ENCODE results near the gene ABCA6. TPM values are rescaled to one million over a fixed set of nuclear protein-coding genes. Genes with fewer than 3 reads are reported as not detected.

ABCA6 gene
- total and polyA plus RNA-seq, 4 donors, result 1.9 to 132 (median 8.7) TPM

DNA sequence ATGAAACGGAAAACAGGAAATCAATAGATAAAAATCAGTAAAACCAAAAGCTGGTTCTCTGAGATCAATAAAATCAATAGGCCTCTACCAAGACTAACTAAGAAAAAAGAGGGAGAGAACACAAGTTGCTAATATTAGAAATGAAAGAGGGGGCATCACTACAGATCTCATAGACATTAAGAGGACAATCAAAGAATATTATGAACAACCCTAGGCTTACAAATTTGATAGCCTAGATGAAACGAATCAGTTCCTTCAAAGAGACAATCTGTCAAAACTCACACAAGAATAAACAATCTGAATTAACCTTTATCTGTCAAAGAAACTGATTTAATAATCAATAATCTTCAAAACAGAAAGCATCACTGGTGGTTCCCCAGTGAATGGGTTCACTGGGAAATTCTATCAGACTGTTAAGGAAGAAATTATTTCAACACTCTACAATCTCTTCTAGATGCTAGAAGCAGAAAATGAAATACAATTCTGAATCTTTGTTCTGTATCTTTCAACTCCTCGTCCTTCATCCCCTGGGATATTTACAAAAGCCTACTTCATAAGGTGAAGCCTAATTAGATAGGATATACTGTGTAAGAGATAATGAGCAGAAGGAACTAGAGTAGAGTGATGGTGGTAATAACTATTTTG is 85.4 kb downstream of the ABCA6 start:
- H3K27me3 ChIP-seq (ENCODE audit: control insufficient read depth in 3 of 3, insufficient read depth in 3 of 3, low read length in 2 of 3), result no peaks in the 10 kb centered on the region
- DNase-seq (no peak), ATAC-seq (ENCODE audit: insufficient read depth, low FRiP score) (no peak)
- H3K4me3 ChIP-seq, result no peak overlapping the region
- WGBS, 2 donors, result 91% methylated on average over 3 of the region's 3 CpGs
- H3K36me3 ChIP-seq (ENCODE audit: control insufficient read depth in 4 of 4, insufficient read depth in 4 of 4, low read length in 4 of 4), result no peaks in the 10 kb centered on the region
- no peak overlapping the region for H3K27ac ChIP-seq (ENCODE audit: low read depth in 1 of 2, low read length in 1 of 2)
- no peak overlapping the region for H3K9ac ChIP-seq (ENCODE audit: insufficient read depth in 1 of 2, low read length in 2 of 2)
- H3K4me1 ChIP-seq (ENCODE audit: control insufficient read depth in 5 of 5, insufficient read depth in 5 of 5, low read length in 5 of 5), result peaks cover 0 to 5% (median 0%) of the 10 kb centered on the region in 5 donors
- peaks cover 0 to 5% (median 0%) of the 10 kb centered on the region in 4 donors for H3K9me3 ChIP-seq (ENCODE audit: control insufficient read depth in 4 of 4, insufficient read depth in 3 of 4, low read length in 3 of 4)
- TF ChIP-seq, protein P1, sequence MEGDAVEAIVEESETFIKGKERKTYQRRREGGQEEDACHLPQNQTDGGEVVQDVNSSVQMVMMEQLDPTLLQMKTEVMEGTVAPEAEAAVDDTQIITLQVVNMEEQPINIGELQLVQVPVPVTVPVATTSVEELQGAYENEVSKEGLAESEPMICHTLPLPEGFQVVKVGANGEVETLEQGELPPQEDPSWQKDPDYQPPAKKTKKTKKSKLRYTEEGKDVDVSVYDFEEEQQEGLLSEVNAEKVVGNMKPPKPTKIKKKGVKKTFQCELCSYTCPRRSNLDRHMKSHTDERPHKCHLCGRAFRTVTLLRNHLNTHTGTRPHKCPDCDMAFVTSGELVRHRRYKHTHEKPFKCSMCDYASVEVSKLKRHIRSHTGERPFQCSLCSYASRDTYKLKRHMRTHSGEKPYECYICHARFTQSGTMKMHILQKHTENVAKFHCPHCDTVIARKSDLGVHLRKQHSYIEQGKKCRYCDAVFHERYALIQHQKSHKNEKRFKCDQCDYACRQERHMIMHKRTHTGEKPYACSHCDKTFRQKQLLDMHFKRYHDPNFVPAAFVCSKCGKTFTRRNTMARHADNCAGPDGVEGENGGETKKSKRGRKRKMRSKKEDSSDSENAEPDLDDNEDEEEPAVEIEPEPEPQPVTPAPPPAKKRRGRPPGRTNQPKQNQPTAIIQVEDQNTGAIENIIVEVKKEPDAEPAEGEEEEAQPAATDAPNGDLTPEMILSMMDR (IDR thresholded peaks at IDR 0.05; ENCODE audit: control extremely low read depth, extremely low read depth), result no peak

DNA sequence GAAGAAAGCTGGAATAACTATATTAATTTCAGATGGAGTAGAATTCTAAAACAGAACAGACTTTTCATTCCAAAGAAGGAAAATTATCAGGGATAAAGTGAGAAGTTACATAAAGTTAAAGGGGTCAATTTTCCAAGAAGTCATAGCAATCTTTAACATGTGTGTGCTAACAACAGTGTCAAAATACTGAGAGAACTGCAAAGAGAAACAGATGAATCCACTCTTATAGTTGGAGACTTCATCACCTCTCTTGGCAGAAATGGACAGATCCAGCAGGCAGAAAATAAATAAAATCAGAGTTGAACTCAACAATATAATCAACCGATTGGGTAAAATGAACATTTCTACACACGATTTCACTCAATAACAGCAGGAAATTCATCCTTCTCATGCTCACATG is 86.4 kb downstream of the ABCA6 start:
- ATAC-seq (ENCODE audit: insufficient read depth, low FRiP score), result no peak
- WGBS, 2 donors, result 88 to 93% methylated on average over 2 of the region's 2 CpGs
- H3K27ac ChIP-seq (ENCODE audit: low read depth in 1 of 2, low read length in 1 of 2), result no peak overlapping the region
- no peaks in the 10 kb centered on the region for H3K27me3 ChIP-seq (ENCODE audit: control insufficient read depth in 3 of 3, insufficient read depth in 3 of 3, low read length in 2 of 3)
- H3K9me3 ChIP-seq (ENCODE audit: control insufficient read depth in 4 of 4, insufficient read depth in 3 of 4, low read length in 3 of 4), result peaks cover 0 to 6% (median 0%) of the 10 kb centered on the region in 4 donors
- no peak overlapping the region for H3K4me3 ChIP-seq
- TF ChIP-seq, protein P1 (IDR thresholded peaks at IDR 0.05; ENCODE audit: control extremely low read depth, extremely low read depth), result no peak
- peaks cover 0 to 3% (median 0%) of the 10 kb centered on the region in 5 donors for H3K4me1 ChIP-seq (ENCODE audit: control insufficient read depth in 5 of 5, insufficient read depth in 5 of 5, low read length in 5 of 5)
- no peaks in the 10 kb centered on the region for H3K36me3 ChIP-seq (ENCODE audit: control insufficient read depth in 4 of 4, insufficient read depth in 4 of 4, low read length in 4 of 4)
- no peak for DNase-seq
- no peak overlapping the region for H3K9ac ChIP-seq (ENCODE audit: insufficient read depth in 1 of 2, low read length in 2 of 2)

DNA sequence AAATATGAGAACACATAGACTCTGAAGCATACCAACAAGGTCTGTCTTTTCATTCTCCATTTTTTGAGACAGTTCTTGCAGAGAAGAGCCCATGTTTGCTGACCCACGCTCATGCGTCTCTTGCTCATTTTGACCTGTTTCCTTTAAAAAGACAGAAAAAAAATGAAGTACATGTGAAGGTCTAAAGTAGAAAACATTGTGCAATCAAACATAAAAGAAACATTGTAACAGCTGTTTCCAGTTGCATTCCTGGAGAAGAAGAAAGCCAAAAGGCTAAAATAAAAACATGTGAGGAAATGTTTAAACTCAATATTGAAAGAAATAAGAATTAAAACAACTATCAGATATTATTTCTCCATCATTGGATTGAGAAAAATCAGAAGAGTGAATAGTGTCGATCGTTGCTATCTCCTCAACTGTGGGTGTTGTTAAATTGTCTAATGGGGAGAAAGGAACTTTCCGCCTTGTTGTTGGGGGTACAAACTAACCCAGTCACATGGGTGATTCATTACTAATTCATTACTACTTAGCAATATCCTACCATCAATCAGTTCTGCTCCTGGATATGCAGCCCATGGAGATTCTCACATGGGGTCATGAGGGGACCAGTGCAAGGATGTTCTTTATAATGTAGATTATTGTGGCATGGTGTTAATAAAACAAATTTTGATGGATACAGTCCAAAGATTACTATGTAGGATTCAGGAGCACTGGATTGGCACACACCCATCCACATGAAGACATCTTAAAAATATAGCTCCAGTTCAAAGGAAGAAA is 90.5 kb downstream of the ABCA6 start:
- Histone ChIP-seq H3K27me3 (ENCODE audit: control insufficient read depth in 3 of 3, insufficient read depth in 3 of 3, low read length in 2 of 3) (no peaks in the 10 kb centered on the region), H3K4me1 (ENCODE audit: control insufficient read depth in 5 of 5, insufficient read depth in 5 of 5, low read length in 5 of 5) (peaks cover 0 to 10% (median 0%) of the 10 kb centered on the region in 5 donors), H3K27ac (ENCODE audit: low read depth in 1 of 2, low read length in 1 of 2) (no peak overlapping the region), H3K36me3 (ENCODE audit: control insufficient read depth in 4 of 4, insufficient read depth in 4 of 4, low read length in 4 of 4) (no peaks in the 10 kb centered on the region), H3K9ac (ENCODE audit: insufficient read depth in 1 of 2, low read length in 2 of 2) (no peak overlapping the region), H3K4me3 (no peak overlapping the region), H3K9me3 (ENCODE audit: control insufficient read depth in 4 of 4, insufficient read depth in 3 of 4, low read length in 3 of 4) (peaks cover 0 to 6% (median 0%) of the 10 kb centered on the region in 4 donors)
- TF ChIP-seq, protein P1 (IDR thresholded peaks at IDR 0.05; ENCODE audit: control extremely low read depth, extremely low read depth), result no peak
- 62 to 73% methylated on average over 5 of the region's 5 CpGs for WGBS, 2 donors
- no peak for ATAC-seq (ENCODE audit: insufficient read depth, low FRiP score)
- DNase-seq, result peak in 2 of 3 donors; percentile 49 to 70

All from lung (tissue), 12 donors.